Testis (tissue), 2 donors: ENCODE results near the gene TSC22D4.

Experiments used
- POLR2A ChIP-seq: fragments of 450-650 bp; IDR thresholded peaks from one replicate; pipeline ENCODE4 v1.6.1; 2017; ENCODE audit warnings: antibody characterized with exemption, mild to moderate bottlenecking, moderate library complexity
- TF ChIP-seq, protein P1 (sequence below), 3 experiments: fragments of 450-650 bp in 2 of 3; fragments of 200-600 bp in 1 of 3; sonication (generic) in 1 of 3; IDR thresholded peaks; one replicate each; pipeline ENCODE4 v1.5.1; 2016 to 2019; ENCODE audit warnings: antibody characterized with exemption in 3 of 3, mild to moderate bottlenecking in 2 of 3, moderate library complexity in 1 of 3

GRCh38 chr7:100476903-100477870, 1.8 kb downstream of the TSC22D4 start:
- TF ChIP-seq, protein P1, sequence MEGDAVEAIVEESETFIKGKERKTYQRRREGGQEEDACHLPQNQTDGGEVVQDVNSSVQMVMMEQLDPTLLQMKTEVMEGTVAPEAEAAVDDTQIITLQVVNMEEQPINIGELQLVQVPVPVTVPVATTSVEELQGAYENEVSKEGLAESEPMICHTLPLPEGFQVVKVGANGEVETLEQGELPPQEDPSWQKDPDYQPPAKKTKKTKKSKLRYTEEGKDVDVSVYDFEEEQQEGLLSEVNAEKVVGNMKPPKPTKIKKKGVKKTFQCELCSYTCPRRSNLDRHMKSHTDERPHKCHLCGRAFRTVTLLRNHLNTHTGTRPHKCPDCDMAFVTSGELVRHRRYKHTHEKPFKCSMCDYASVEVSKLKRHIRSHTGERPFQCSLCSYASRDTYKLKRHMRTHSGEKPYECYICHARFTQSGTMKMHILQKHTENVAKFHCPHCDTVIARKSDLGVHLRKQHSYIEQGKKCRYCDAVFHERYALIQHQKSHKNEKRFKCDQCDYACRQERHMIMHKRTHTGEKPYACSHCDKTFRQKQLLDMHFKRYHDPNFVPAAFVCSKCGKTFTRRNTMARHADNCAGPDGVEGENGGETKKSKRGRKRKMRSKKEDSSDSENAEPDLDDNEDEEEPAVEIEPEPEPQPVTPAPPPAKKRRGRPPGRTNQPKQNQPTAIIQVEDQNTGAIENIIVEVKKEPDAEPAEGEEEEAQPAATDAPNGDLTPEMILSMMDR (IDR thresholded peaks at IDR 0.05) = peak in 1 of 3 experiments; percentile 16
- no peak for TF ChIP-seq POLR2A
